MM.1S (cell line): Measurements from ENCODE around the gene OAS3.

Experiments
- DNase-seq: peaks from one replicate; pipeline ENCODE4 v3.0.0-alpha.2; 2015
- H2AFZ ChIP-seq: fragments of 300-600 bp; sonication (generic); 2 replicates; pipeline ENCODE4 v1.6.0; 2016; ENCODE audit warnings: antibody characterized with exemption, low read length
- H3F3A ChIP-seq: fragments of 300-600 bp; sonication (generic); 2 replicates; pipeline ENCODE4 v1.6.1; 2016; ENCODE audit warnings: mild to moderate bottlenecking, antibody characterized with exemption, low read length, moderate library complexity, mixed read lengths; ENCODE audit not compliant: insufficient read depth
- H3K27ac ChIP-seq: fragments of 300-600 bp; sonication (generic); 2 replicates; pipeline ENCODE4 v1.5.1; 2016; ENCODE audit warnings: mild to moderate bottlenecking, low read length
- H3K27me3 ChIP-seq: fragments of 300-600 bp; sonication (generic); replicated peaks from 2 replicates; pipeline ENCODE4 v1.6.0; 2016; ENCODE audit warnings: low read length; ENCODE audit not compliant: insufficient read depth
- H3K36me3 ChIP-seq: fragments of 300-600 bp; sonication (generic); replicated peaks from 2 replicates; pipeline ENCODE4 v1.6.1; 2016; ENCODE audit warnings: mild to moderate bottlenecking, low read length, mixed read lengths; ENCODE audit not compliant: insufficient read depth
- H3K4me1 ChIP-seq: fragments of 300-600 bp; sonication (generic); 2 replicates; pipeline ENCODE4 v1.6.1; 2016; ENCODE audit warnings: low read length, mixed read lengths
- H3K4me2 ChIP-seq: fragments of 300-600 bp; sonication (generic); 2 replicates; pipeline ENCODE4 v1.6.0; 2016; ENCODE audit warnings: low read depth, low read length
- H3K4me3 ChIP-seq: fragments of 300-600 bp; sonication (generic); 2 replicates; pipeline ENCODE4 v1.5.1; 2016; ENCODE audit warnings: low read length, mixed read lengths
- H3K79me2 ChIP-seq: fragments of 300-600 bp; sonication (generic); 2 replicates; pipeline ENCODE4 v1.6.1; 2016; ENCODE audit warnings: mixed run types, low read length, mixed read lengths
- H3K9ac ChIP-seq: fragments of 300-600 bp; sonication (generic); 2 replicates; pipeline ENCODE4 v1.6.1; 2016; ENCODE audit warnings: low read length, mixed read lengths
- H3K9me2 ChIP-seq: fragments of 300-600 bp; sonication (generic); replicated peaks from 2 replicates; pipeline ENCODE4 v1.6.1; 2016; ENCODE audit warnings: mild to moderate bottlenecking, low read length, mixed read lengths; ENCODE audit not compliant: insufficient read depth
- H3K9me3 ChIP-seq: fragments of 300-600 bp; sonication (generic); replicated peaks from 2 replicates; pipeline ENCODE4 v1.6.1; 2016; ENCODE audit warnings: mild to moderate bottlenecking, low read length, mixed read lengths; ENCODE audit not compliant: insufficient read depth
- H4K20me1 ChIP-seq: fragments of 300-600 bp; sonication (generic); 2 replicates; pipeline ENCODE4 v1.6.1; 2016; ENCODE audit warnings: mild to moderate bottlenecking, low read length, moderate library complexity, mixed read lengths; ENCODE audit not compliant: insufficient read depth
- CTCF ChIP-seq: fragments of 300-600 bp; sonication (generic); IDR thresholded peaks from 2 replicates; pipeline ENCODE4 v1.5.1; 2016; ENCODE audit warnings: antibody characterized with exemption, low read length, mixed read lengths
- EZH2 ChIP-seq: fragments of 300-600 bp; sonication (generic); optimal IDR thresholded peaks from 2 replicates; pipeline ENCODE3; 2017; ENCODE audit warnings: low read depth, mild to moderate bottlenecking, antibody characterized with exemption, low read length, mixed read lengths
- EZH2phosphoT487 ChIP-seq: fragments of 300-600 bp; sonication (generic); IDR thresholded peaks from 2 replicates; pipeline ENCODE4 v1.6.1; 2018; ENCODE audit warnings: antibody characterized with exemption, low read length

Gene OAS3

GRCh38 chr12:112996501-112996900, 58.2 kb downstream of the OAS3 start:
- no peaks in the 10 kb centered on the region for H4K20me1 ChIP-seq
- no peaks in the 10 kb centered on the region for H3K9me2 ChIP-seq
- H3K4me1 ChIP-seq: peaks cover 7% of the 10 kb centered on the region; the same call in 1 of the 2 replicates
- no peaks in the 10 kb centered on the region for H3K36me3 ChIP-seq
- no peak overlapping the region for H3K4me3 ChIP-seq
- H2AFZ ChIP-seq: no peak overlapping the region
- H3K79me2 ChIP-seq: no peaks in the 10 kb centered on the region
- TF ChIP-seq CTCF (no peak), EZH2 (no peak), EZH2phosphoT487 (no peak)
- peaks cover 4% of the 10 kb centered on the region; the same call in 1 of the 2 replicates for H3F3A ChIP-seq
- H3K27ac ChIP-seq: no peak overlapping the region
- no peak overlapping the region for H3K4me2 ChIP-seq
- no peaks in the 10 kb centered on the region for H3K9me3 ChIP-seq
- DNase-seq: no peak
- no peak overlapping the region for H3K9ac ChIP-seq
- H3K27me3 ChIP-seq: no peaks in the 10 kb centered on the region

- H3K9ac ChIP-seq: no peak overlapping the region
- no peak overlapping the region for H3K4me3 ChIP-seq
- H3K27me3 ChIP-seq: no peaks in the 10 kb centered on the region
- H3K36me3 ChIP-seq: no peaks in the 10 kb centered on the region
- no peak overlapping the region for H3K27ac ChIP-seq
- H3F3A ChIP-seq: peaks cover 4% of the 10 kb centered on the region; the same call in 1 of the 2 replicates
- no peaks in the 10 kb centered on the region for H3K9me3 ChIP-seq
- peaks cover 7% of the 10 kb centered on the region; the same call in 1 of the 2 replicates for H3K4me1 ChIP-seq
- H4K20me1 ChIP-seq: no peaks in the 10 kb centered on the region
- no peaks in the 10 kb centered on the region for H3K9me2 ChIP-seq
- no peak overlapping the region for H2AFZ ChIP-seq
- TF ChIP-seq CTCF: no peak
- no peak for TF ChIP-seq EZH2phosphoT487
- TF ChIP-seq EZH2: no peak
- DNase-seq: no peak
- H3K4me2 ChIP-seq: no peak overlapping the region
- no peaks in the 10 kb centered on the region for H3K79me2 ChIP-seq
Observed at GRCh38 chr12:112997506-112997905, 59.2 kb downstream of the OAS3 start.

GRCh38 chr12:112998987-112999767, 60.9 kb downstream of the OAS3 start:
- H4K20me1 ChIP-seq: no peaks in the 10 kb centered on the region
- TF ChIP-seq EZH2phosphoT487 (no peak), EZH2 (no peak), CTCF (no peak)
- peak overlapping the region; percentile 10; the same call in 1 of the 2 replicates for H3K27ac ChIP-seq
- peak; percentile 61 for DNase-seq
- H3K36me3 ChIP-seq: no peaks in the 10 kb centered on the region
- H3K4me1 ChIP-seq: peaks cover 7% of the 10 kb centered on the region; the same call in 1 of the 2 replicates
- no peaks in the 10 kb centered on the region for H3K9me2 ChIP-seq
- H3K4me3 ChIP-seq: no peak overlapping the region
- H3K9me3 ChIP-seq: no peaks in the 10 kb centered on the region
- H3K79me2 ChIP-seq: no peaks in the 10 kb centered on the region
- H3F3A ChIP-seq: peaks cover 4% of the 10 kb centered on the region; the same call in 1 of the 2 replicates
- H3K4me2 ChIP-seq: no peak overlapping the region
- H3K27me3 ChIP-seq: no peaks in the 10 kb centered on the region
- H2AFZ ChIP-seq: no peak overlapping the region
- H3K9ac ChIP-seq: no peak overlapping the region
